Activated CD4-positive, alpha-beta T cell treated with anti-CD3 and anti-CD28 coated beads for 1 hour (primary cell): ENCODE measurements around the gene COQ8A.

Experiments
- DNase-seq: peaks from one replicate; pipeline ENCODE4 v3.0.0-alpha.2; 2020

The COQ8A gene

GRCh38 chr1:226974544-226975258, 34.6 kb downstream of the COQ8A start:
- DNase-seq = no peak

GRCh38 chr1:226975259-226976250, 35.5 kb downstream of the COQ8A start:
- DNase-seq = no peak

DNA sequence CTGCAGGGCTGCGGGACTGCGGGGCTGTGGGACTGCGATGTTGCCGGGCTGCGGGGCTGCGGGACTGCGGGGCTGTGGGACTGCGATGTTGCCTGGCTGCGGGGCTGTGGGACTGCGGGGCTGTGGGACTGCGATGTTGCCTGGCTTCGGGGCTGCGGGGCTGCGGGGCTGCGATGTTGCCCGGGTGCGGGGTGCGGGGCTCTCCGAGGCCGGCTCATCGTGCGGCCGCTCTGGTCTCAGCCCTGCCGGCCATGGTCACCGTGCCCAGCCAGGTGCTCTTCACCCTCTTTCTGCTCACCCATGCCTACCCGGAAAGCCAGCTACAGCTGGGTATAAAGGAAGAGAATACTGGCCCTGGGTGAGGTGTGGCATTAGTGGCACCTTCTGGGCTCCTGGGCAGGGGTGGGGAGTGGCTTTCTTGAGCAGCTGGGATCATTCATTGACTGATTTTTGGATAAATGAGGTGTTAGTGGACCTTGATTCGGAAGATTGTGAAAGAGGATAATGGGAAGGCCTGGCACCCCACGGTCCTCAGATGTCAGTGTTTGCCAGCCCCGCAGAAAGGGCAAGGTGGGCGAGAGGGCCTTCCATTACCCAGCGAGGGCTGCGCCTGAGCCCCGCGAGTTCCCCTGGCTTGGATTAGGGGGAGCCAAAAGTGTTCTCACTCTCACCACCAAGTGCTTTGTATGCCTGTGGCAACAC, 36.3 kb downstream of the COQ8A start:
- DNase-seq = no peak

DNA sequence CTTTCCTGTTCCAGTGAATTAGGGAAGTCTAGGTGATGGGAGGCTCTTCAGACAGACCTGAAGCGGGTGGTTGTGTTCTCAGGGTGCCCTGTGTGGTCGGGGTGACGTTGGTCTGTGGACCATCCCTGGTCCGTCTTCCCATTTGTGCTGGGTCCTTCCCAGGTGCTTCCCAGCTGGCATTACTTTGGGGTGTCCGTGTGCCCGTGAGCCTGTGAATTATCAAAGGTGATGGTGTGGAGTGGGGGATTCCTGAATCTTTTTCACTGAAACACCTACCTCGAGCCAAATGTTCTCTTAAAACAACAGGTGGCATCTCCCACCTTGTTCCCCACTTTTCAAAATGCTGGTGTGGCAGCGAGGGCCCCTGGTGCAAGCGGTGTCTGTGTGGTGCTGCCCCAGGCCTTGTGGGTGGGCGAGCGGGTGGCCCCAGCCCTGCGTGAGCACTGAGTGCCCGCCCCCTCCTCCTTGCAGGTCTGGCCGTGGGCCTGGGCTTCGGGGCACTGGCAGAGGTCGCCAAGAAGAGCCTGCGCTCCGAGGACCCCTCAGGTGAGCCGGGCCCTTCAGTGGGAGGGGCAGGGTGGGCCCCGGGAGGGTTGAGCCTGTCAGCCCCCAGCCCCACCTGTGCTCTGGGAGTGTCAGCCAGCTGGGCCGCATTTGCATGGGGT, 37.0 kb downstream of the COQ8A start:
- DNase-seq = no peak

GRCh38 chr1:226977643-226978431, 37.7 kb downstream of the COQ8A start:
- DNase-seq = no peak

GRCh38 chr1:226978432-226979114, 38.5 kb downstream of the COQ8A start:
- DNase-seq = no peak

DNA sequence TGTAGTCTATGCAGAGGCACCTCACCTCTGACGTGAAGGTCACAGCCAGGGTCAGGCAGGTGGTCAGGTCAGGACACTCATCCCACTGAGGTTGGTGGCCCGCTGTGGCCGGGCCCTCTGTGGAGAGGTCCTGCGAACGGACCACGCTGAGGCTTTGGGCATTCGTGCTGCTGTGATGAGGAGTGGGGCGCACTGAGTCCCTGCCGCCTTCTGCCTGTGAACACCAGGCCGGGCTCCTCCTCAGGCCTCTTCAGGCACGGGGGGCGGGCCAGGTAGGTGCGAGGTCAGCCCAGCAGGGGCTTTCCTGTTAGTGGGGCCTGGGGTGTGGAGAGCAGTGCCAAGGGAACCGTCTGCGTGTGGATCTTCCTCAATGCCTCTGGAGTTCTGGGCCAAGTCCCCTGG, 39.0 kb downstream of the COQ8A start:
- DNase-seq = no peak

- no peak for DNase-seq
Observed at GRCh38 chr1:226979517-226980121, 39.5 kb downstream of the COQ8A start.

- DNase-seq = no peak
Observed at GRCh38 chr1:226980122-226980560, 40.0 kb downstream of the COQ8A start.

- no peak for DNase-seq
Observed at GRCh38 chr1:226980565-226981385, 40.7 kb downstream of the COQ8A start.

DNA sequence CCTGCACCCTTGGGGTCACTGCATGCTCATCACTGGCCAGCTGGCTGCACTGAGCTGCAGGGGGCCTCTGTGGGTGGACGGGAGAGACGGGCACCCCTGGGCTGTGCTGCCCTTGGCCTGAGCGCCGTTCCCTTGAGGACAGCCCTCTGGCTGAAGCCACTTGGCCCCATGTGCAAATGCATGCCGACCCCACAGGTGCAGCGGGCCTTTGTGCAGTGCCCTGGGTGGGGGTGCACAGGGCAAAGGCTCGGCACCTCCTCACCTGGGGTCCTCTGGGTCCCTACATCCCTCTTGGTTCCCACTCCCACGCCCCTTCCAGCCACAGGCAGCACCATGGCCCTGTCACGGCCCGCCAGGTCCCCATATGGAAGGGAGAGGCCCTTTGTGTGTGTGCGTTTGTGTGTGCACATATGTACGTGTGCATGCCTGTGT, 41.3 kb downstream of the COQ8A start:
- DNase-seq = no peak

DNA sequence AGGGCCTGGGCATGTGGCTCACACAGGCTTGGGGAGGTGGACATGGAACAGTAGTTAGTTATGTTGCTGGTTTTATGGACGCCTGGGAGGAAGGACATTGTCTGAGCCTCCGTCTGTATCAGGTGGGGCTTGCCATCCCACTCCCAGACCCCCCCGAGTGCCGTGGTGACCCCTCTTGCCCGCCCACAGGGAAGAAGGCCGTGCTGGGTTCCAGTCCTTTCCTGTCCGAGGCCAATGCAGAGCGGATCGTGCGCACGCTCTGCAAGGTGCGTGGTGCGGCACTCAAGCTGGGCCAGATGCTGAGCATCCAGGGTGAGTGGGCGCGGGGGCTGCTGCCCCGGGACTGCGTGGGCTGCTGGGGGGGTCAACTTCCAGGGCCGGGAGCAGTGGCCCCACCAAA, 41.7 kb downstream of the COQ8A start:
- DNase-seq = no peak

GRCh38 chr1:226982451-226983177, 42.5 kb downstream of the COQ8A start:
- DNase-seq = no peak

DNA sequence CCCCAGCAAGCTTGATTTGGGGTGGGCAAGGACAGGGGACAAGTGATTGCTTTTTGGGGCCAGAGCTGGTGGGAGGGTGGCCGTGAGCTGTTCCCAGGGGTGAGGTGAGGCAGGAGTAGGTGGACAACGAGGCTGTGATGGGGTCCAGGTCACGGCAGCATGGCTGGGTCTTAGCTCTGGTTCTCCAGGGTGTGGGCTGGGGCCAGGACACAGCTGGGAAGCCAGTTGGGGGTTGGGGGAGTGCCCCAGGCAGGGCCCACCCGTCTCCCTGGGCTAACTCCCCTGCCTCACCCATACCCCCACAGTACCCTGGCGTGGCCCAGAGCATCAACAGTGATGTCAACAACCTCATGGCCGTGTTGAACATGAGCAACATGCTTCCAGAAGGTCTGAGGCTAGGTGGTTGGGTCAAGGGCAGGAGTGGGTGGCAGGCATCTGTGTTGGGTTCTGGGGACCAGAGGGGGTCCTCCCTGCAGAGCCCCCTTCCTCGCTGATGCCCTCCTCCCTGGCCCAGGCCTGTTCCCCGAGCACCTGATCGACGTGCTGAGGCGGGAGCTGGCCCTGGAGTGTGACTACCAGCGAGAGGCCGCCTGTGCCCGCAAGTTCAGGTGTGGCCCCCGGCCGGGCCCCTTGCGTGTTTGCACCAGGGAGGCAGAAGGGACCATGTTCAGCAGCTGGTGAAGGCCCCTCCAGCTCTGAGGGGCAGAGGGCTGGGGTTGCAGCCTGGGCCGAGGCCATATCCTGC, 43.3 kb downstream of the COQ8A start:
- DNase-seq = no peak

GRCh38 chr1:226983992-226984364, 43.9 kb downstream of the COQ8A start:
- DNase-seq = no peak

- no peak for DNase-seq
Observed at GRCh38 chr1:226984521-226985238, 44.6 kb downstream of the COQ8A start.

- no peak for DNase-seq
Observed at GRCh38 chr1:226985239-226985838, 45.2 kb downstream of the COQ8A start.
